ENCODE data around the gene TMEM74B.
"Not testable (repeated sequence)": the region's sequence is repeated elsewhere in the genome, so short reads cannot be mapped to it uniquely, and the experiment has no call there.

TMEM74B gene

DNA sequence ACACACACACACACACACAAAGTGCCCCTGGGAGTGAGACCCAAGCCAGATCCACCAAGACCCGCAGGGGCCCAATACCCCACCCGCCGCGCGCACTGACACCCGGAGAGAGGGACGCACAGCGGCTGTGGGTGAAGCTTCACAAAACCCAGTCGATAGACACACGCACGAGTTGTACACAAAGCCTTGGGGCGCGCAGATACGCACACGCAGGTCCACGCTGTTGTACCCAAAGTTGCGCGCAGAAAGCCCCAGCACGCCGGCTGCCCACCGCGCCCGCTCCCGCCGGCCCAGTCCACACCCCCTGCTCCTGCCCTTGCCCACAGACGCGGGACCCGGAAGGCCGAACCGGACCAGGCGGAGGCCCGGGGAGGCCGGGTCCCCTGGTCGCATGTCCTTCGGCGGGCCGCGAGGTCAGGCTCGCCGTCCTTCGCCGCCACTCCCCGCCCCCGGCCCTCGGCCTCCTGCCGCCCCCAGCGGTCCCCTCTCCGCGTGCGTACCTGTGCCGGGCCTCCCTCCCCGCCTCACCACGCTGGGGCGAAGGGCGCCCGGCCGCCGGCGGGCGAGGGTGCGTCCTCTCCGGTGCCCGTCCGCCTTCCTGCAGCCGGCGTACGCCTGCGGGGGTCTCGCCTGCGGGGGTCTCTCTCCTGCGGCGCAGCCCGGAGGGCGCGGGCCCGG lies at the start of gene TMEM74B:
Gene TMEM74B (minus strand): TSS at position 344 of the 678 bp plus-strand sequence. CDS start 1,180 bp downstream, outside the sequence.
- DNase-seq (ENCODE audit: low spot score): no peak

DNA sequence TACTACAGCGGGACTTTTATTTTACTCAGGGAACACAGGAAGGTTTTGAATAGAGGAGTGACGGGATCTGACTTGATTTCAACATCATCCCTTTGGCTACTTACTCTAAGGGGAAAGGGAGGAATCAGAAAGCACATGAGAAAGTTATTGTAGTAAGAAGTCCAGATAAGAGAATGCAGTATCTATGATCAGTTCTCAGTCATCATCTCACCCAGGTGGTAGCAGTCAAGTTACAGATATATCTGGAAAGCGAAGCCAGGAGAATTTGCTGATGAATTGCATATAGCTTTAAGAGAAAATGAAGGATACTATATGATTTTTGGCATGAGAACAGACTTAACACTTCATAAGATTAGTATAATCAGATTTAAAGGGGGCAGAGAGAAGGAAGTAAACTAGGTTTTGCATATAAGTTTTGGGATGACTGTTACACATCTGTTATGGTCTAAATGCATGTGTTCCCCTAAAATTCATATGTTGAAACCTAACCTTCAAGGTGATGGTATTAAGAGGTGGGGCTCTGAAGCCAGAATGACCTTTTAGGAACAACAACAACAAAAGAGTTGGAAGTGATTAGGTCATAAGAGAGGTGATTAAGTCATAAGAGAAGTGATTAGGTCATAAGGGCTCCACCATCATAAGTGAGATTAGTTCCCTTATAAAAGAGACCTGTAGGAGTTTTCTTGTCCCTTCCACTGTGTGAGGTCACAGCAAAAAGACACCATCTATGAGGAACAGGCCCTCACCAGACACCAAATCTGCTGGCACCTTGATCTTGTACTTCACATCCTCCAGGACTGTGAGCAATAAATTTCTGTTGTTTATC lies 47.7 kb upstream of the TMEM74B start:
- no peak for DNase-seq (ENCODE audit: low spot score)

DNA sequence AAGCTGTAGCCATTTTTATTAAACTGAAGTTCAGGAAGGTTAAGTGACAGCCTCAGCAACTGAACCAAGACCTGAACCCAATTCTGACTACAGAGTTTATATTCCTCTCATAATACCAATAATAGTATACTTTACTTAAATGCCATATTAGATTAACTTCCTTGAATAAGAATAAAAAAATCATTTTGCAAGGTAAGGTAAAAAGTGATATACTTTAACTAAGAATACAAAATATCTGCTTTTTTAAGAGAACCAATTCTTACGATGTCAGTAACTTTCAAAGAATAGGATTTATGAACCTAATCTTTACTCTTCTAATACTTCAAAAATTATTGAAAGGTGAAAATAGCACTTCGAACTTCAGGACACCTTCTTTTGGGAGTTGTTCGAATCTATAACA lies 44.8 kb upstream of the TMEM74B start:
- no peak for DNase-seq (ENCODE audit: low spot score)

DNA sequence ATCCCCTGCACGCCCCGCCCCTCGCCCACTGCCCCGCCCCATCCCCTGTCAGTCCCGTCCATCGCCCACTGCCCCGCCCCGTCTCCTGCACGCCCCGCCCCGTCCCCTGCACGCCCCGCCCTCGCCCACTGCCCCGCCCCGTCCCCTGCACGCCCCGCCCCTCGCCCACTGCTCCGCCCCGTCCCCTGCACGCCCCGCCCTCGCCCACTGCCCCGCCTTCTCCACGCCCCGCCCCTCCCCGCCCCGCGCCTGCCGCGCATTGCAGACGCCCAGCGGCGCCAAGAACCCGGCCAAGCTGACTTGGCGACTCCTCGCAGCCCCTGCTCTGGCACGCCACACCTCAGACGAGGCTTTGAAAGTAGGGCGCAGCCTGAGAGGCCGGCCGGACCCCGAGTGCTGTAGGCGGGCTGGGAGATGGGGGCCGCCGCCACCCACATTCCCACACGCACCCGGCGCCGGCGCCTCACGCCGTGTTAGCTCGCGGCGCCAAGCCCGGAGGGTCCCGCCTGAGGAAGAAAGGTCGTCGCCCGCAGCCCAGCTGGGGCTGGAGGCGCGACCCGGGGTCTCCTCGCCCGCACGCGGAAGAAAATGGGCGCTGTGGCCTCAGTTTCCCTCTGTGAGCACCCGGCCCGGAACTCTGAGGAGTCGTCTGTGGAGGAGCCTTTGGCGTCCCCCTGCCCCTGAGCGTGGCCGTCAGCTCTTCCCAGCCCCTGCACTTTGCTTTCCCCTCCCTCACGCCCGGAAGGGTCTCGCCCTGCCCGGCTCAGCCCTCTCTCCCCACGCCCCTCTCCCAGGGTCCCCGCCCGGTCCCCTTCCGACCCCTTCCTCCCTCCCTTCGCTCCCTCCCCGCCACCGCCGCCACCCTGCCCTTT lies 41.2 kb upstream of the TMEM74B start, which contains the start of gene RAD21L1:
Gene RAD21L1 (plus strand): TSS at position 262 of the 872 bp plus-strand sequence. CDS start 2,410 bp downstream, outside the sequence.
- peak; percentile 87 for DNase-seq (ENCODE audit: low spot score)

DNA sequence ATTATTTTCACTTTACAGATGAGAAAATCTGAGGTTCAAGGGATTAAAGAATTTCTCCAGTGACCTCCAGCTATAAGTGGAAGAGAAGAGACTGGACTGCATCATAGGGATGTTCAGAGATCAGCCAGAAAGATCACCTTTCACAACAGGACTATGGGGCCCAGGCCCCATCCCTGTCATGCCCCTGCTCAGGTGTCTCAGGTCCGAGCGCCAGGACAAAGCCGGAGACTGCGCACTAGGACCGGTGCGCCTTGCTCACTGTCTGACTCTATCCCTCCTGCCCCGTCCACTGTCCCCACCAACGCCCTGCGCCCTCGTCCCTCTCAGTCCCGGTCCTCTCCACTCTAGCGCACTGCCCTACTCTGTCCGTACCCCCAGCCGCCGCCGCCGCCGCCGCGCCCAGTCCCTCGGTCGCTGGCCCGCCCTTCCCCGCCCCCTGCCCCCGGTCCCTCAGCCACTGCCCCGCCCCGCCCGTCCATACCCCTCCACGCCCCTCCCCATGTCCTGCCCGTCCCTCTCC lies 40.5 kb upstream of the TMEM74B start:
- DNase-seq (ENCODE audit: low spot score): no peak

DNA sequence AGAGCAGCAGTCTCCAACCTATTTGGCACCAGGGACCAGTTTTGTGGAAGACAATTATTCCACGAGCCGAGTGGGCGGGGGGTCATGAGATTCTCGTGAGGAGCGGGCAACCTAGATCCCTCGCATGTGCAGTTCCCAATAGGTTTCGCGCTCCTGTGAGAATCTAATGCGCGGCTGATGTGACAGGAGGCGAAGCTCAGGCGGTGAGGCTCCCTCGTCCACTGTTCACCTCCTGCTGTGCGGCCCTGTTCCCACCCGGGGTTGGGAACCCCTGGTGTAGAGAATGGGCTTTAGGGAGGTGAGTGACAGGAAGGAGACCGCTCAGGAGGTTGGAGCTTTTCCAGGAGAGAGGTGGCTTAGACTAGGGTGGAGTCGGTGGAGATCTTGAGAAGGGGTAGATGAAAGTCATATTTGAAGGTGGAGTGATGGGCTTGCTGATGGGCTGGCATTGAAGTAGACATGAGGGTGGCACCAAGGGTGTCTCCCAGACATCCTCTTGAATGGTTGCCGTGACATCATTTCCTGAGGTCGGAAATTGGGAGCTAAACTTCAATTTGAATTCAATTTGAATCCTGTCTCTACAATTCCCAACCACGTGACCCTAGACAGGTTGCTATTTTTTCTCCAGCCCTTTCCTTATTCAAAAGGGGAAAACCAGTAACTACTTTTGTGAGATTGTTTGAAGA lies 39.6 kb upstream of the TMEM74B start:
- no peak for DNase-seq (ENCODE audit: low spot score)

DNA sequence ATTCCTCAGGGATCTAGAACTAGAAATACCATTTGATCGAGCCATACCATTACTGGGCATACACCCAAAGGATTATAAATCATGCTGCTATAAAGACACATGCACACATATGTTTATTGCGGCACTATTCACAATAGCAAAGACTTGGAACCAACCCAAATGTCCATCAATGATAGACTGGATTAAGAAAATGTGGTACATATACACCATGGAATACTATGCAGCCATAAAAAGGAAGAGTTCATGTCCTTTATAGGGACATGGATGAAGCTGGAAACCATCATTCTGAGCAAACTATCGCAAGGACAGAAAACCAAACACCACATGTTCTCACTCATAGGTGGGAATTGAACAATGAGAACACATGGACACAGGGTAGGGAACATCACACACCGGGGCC lies 38.0 kb upstream of the TMEM74B start:
- DNase-seq (ENCODE audit: low spot score): not testable (repeated sequence)

DNA sequence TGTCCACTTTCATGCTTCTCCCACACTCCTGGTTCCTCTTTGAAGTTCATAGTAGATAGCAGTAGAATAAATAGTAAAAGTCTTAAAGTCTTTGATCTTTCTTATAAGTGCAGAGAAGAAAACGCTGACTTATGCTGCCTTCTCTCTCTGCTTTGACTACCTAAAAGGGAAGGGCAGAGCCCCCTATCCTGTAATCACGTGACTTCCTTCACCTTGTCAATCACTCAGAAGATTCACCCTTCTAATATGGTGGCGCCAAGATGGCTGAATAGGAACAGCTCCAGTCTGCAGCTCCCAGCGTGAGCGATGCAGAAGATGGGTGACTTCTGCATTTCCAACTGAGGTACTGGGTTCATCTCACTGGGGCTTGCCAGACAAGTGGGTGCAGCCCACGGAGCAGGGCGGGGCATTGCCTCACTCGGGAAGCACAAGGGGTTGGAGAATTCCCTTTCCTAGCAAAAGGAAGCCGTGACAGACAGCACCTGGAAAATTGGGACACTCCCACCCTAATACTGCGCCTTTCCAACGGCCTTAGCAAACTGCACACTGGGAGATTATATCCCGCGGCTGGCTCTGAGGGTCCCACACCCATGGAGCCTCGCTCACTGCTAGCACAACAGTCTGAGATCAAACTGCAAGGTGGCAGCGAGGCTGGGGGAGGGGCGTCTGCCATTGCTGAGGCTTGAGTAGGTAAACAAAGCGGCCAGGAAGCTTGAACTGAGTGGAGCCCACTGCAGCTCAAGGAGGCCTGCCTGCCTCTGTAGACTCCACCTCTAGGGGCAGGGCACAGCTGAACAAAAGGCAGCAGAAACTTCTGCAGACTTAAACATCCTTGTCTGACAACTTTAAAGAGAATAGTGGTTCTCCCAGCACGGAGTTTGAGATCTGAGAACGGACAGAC lies 32.0 kb upstream of the TMEM74B start:
- DNase-seq (ENCODE audit: low spot score): not testable (repeated sequence)

DNA sequence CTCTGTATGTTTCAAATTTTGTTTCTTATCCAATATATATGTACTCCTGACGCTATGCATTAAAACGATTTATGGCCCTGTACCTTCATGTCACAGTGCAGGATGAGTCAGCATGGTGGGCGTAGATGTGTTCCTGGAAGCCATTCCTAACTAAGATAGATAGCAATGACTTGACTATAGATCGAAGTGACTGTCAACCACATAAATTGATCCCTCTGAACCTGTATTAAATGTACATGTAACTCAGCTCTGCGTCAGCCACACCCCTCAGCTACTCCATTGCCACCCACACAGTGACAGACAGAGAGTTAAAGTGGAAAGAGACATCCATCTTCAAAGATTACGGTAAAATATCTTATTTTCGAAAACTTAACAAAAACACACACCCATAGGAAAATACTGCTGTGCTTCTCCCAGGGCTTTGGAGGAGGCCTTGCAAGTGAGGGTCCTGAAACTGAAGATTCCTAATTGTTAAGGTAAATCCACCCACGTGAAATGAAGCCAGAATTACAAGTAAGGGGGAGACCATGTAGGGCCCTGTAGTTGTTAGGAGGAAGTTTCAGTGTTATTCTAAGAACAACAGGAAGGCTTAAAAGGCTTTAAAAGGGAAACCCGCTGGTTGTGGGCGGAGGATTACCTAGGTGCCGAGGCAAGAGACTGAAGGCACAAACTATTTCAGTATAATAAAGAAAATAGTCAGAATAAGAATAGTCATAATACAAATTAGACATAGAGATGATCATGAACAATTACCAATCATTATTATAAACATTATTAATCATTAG lies 30.8 kb upstream of the TMEM74B start:
- peak; percentile 40 for DNase-seq (ENCODE audit: low spot score)

DNA sequence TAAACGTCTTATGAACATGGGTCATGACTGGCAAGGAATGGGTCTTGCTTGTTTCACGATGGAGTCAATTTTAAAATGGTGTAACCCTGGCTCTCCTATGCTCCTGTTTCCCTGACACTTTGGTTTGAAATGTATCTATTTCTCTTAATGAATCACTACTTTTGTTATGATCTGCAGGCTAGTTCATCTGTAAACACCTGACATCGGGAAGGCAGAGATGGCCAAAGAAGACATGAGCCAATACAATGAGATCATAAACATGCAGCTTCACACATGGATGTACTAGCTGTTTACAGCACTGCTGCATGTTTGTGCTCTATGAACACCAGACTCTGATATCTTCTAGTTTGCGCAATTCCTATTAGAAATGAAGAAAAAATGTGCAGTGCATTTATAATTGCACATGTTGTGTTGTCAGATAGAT lies 30.1 kb upstream of the TMEM74B start:
- no peak for DNase-seq (ENCODE audit: low spot score)

DNA sequence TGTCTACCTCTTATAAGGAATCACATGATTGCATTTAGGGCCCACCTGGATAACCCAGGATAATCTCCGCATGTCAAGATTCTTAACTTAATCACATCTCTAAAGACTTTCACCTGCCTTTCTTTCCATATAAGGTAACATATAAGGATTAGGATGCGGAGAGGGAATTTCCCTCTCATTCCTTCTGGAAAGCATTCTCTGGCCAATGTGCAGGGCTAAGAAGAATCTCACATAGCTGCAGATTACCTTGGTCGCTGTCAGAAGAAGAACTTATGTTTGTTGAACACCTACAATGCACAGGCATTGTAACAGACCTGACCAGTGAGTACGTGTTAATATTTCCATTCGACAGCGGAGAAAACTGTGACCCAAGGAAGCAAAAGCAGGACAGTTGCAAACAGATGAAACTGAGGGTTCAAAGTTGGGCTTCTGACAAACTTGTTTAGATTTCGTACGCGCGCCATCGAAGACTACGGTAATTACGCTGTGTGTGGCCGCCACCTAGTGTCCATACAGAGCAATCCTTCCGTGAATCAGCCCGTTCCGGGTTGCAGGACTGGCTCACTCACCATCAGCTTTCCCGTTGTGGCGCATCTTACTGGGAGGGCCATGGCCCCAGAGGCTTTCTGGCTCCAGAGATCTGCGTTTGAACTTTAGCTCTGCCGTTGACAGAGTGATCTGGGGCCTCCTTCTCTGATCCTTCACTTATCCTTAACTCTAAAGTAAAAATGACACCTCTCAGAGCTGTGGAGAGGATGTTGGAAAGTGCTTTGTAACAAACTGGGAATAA lies 28.0 kb upstream of the TMEM74B start:
- DNase-seq (ENCODE audit: low spot score): peak; percentile 71

DNA sequence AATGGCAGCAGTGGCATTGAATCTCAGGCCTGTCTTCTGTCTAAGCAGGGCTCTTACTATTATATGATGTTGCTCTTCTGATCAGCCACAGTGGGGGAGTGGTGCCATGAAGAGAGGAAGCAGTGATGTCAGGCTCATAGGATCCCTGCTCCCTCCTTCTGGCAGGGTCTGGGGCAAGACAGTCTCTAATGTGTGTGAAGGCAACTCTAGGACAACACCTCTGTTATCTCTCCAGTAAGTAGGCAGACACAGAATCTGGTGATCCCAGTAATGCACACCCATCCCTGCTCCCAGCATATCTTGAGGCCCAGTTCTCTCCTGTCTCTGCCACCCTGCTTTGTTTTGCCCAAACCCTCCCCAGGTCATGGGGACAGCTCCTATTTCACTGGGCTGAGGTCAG lies 27.2 kb upstream of the TMEM74B start:
- no peak for DNase-seq (ENCODE audit: low spot score)

DNA sequence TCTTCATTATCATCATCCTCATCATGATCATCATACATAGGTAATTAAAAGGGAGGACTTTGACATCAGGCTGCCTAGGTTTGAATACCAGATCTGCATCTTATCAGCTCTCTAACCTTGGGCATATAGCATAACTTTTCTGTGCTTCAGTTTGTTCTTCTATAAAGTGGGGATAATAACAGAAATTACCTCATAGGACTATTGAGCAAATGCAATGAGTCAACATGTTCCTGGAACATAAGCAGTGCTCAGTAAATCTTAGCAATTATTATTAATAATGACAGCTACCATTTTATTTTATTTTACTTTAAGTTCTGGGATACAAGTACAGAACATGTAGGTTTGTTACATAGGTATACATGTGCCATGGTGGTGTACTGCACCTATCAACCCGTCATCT lies 25.7 kb upstream of the TMEM74B start:
- DNase-seq (ENCODE audit: low spot score): no peak

DNA sequence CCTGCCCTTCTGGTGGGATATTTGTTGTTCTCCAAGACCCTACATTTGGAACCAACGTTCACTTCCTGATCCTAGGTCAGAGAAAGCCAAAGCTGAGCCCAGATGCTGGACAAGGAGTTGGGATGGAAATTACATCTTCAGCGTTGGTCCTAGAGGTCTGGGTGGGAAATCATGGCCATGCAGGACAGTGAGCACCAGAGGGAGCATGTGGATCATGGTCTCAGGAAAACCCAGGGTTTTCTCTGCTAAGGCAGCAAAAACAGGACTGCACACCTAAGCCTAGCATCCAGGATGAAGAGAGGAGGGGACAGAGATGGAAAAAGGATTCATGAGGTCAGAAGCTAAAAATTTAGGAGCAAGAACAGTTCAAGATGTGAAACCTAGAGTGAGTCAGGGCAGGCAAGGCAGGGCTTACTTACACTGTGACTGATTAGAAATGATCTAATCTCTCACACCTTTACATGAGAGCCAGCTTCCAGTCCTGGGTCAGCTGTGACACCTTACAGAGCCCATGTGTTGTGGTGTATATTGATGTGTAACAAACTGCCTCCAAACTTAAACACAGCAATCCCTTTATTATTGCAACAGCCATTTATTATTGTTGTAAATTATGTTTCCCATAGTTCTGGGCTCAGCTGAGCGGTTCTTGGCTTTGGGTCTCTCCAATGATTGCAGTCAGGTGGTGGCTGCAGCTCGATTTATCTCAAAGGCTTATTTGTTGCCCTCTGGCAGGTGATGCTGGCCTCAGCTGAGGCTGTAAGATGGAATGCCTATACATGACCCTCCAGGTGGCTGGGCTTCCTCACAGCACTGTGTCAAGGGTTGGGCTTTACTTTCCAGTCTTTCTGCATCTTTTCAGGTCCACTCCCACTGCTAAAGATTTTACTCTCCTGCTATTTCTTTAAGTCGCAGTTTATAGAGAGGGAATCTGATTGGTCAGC lies 24.9 kb upstream of the TMEM74B start:
- no peak for DNase-seq (ENCODE audit: low spot score)

DNA sequence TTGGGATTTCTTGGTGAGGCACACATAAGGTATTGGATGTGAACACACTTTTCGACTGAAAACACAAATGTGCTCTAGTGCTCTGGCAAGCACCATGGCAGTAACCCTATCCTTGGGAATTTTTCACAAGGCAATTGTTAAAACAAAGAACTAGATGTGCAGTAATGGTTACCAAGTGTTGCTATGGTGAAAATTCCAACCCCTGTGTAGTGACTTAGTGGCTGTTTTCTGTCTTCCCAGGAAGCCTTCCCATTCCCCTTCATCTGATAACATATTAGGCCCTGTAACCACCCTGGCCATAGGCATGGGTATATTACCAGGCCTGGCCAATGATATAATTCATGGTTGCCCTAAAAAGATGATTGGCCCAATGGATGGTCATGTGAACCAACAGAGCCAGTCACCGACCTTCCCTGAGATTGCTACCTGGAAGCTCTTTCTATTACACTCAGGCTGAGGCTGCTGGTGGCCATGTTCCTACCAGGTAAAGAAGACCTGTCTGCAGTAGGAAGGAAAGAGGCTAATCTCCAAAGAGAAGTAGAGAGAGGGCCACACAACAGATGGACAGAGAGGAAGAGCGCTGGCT lies 22.6 kb upstream of the TMEM74B start:
- no peak for DNase-seq (ENCODE audit: low spot score)

DNA sequence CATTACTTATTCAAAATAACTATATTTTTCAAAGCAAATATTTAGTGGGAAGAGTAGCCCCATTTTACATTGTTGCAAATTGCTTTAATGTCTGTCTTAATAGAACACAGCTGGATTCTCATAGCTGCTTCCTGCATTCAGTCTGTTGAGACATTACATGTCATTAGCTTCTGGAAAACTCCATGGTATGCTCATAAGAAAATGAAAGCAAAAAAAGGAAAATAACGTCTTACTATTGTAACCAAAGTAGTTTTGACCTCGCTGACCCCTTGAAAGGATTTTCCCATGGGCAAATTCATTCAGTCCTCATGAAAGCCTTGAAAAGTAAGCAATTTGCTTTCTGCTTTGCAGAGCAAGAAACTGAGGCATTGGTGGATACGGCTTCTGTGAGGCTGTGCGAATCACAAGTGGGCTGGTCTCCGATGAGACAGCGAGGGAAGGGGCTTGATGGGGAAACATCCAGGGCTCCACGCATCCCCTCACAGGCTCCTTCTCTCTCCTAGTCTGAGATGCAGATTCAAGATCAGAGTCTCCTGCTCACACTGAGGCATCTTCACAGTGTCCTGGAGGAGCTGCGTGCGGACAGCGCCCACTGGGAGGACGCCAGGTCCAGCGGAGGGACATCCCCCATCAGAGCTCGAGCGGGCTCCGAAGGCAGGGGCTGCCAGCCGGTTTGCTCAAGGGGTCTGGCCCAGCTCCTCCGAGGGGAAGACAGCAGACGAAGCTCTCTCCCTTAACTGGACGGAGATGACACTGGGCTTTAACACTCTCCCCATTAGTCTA lies 21.8 kb upstream of the TMEM74B start:
- no peak for DNase-seq (ENCODE audit: low spot score)
